GM21619 (cell line): ENCODE measurements around the gene OSBPL7.

Source experiments
- ATAC-seq: cut with Tn5 transposase; IDR thresholded peaks from one replicate; pipeline ENCODE4 v1.9.1; 2021; ENCODE audit not compliant: unreplicated experiment

OSBPL7 gene

DNA sequence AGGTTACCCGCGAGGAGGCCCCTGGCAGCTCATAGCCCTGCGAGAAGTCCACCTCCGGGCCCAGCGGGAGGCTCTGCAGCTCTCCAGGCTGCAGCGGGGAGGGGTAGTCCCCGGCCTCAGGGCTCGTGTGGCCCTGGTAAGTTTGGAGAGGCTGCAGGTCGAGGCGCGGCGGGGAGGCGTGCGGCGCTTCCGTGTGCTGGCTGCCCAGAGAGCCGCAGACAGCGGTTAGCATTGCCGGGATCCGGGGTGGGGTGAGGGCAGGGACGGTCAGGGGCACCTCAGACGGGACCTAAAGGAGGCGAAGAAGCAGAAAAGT is 26.6 kb upstream of the OSBPL7 start:
- no peak for ATAC-seq

DNA sequence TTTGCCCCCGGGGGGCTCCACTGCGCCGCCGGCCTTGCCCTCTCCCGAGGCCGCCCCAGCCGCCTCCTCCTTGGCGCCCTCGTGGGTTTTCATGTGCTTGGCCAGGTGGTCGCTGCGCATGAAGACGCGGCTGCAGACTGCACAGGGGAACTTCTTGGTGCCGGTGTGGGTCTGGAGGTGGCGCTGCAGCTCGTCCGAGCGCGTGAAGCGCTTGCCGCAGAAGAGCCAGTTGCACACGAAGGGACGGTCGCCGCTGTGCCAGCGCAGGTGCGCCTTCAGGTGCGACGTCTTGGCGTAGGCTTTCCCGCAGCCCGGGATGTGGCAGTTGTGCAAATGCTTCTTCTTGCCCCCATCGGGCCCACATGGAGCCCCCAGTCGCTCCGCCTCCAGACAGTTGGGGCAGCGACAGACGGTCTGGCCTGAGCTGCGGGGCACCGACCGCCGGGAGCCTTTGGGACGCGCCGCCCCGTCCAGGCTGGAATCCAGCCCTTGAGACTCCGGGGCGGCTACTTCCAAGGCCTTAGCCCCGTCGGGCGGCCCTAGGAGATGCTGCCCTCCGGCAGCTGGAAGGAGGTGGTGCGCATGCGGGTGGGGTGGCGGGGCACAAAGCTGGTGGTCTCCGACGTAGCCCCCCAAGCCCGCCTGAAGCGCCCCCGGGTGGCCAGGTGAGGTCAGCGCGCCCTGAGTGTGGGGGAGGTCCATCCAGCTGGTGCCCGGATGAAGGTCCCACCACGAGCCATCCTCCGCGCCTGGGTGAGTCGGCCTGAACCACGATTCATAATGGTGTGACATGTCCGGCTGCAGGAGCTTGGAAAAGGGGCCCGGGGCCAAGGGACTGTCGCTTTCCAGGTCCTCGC is 26.0 kb upstream of the OSBPL7 start:
- ATAC-seq, result no peak

DNA sequence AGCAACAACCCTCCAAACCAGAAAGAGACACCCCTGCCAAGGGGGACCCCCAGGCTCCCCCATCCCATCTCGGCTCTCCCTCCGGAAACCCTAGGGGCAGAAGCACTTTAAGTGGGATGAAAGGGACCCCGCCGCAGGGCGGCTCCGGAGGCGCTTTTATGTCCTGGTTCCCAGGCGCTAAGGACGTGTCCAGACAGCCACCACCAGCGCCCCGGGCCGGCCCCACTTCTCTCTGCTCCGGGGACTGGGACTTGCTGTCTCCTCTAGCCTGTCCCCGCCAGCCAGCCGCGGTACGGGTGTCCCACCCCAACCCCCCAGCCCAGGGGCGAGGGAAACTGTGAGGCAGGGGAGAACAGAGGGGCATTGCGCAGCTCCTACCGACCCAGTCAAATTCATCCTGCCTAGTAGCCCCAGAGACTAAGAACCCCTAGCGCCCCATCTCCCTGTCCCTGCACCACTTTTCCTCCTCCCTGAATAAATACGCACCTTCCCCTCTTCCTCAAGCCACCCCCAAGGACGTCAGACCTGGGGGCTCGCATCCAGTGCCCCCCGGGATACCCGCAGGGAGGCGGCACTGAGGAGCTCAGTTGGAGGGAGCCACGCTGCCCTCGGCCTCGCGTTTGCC is 25.2 kb upstream of the OSBPL7 start:
- no peak for ATAC-seq

DNA sequence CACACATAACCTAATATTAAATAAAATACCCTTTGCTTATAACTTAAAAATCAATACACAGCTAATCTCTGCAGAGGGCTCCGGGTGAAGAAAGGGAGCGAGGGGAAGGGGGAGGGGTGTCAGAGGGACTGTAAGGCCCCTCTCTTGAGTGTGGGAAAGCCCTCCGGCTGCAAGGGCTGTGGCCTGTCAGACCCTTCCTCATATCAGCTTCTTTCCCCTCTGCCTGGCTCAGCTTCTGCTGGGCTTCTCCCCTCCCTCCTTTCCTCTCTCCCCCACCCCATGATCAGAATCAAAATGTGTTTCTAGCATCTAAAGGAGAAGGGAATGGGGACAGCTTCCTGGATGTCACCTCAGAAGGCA is 24.1 kb upstream of the OSBPL7 start:
- no peak for ATAC-seq

DNA sequence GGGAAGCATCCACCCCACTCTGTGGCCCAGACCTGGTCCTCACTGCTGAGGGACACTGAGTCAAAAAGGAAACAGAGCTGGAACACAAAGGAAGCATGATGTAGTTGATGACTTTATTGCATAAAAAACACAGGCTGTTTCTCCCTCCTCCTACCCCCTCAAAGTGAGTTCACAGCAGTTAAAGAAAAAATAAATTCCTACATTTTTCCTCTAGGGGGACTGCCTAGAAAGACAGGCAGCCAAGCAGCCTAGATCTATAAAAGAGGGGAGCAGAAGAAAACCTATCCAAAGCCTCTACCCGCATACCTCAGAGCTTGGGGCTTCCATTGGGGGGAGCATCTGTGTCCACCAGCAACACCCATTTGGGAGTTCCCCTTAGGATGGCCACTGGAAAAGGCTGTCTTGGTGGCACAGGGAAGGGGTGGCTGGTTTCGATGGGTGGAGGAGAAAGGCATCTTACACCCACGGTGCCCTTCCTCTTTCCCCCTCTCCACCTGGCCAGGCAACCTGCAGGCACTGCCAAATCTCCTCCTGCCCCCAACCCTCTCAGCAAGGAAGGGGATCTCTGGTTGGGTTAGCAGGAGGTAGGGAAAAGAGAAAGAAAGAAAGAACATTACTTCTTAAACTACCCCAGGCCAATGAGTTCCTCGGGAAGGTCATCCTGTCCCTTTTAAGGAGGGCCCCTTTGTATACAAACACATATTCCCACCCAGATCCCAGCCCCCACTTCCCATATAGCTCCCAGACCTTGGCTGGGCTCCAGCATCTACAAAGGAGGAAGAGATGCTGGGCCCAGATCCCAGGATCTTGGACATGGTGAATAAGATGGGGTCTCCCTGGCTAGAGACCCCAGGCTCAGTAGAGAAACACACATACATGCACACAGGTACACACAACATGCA is 23.5 kb upstream of the OSBPL7 start:
- ATAC-seq, result no peak

DNA sequence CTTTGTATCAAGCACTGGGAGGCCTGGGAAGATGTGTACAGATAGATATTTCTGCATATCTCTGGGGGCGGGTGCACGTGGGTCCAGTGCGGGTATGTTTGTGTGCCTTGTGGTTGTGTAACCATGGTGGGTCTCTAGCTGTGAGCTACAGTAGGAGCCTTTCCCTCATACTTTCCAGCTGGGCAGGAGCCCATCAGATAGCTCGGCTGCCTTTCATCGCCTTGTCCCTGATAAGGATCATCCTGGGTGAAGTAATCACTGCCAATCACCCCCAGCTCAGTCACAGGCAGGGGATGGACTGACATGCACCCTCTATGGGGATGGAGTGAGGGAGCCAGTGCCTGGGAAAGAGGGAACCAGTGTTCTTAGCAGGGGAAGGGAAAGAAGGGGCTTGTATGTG is 22.6 kb upstream of the OSBPL7 start:
- no peak for ATAC-seq

DNA sequence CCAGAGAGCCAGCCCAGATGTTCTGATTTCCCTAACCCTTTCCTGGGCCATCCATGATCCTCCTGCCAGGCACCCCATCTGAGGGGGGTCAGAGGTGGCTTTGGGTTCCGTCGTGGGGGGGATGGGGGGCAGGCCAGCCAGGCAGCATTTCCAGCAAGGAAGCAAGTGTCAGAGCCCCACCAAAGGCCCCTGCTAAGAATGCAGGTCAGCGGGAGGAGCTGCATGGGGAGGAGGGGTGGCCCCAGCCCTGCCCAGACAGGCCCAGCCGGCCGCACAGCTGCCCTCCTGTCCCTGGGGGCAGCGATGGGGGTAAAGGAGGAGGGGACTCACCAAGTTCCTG is 21.8 kb upstream of the OSBPL7 start:
- ATAC-seq, result no peak

DNA sequence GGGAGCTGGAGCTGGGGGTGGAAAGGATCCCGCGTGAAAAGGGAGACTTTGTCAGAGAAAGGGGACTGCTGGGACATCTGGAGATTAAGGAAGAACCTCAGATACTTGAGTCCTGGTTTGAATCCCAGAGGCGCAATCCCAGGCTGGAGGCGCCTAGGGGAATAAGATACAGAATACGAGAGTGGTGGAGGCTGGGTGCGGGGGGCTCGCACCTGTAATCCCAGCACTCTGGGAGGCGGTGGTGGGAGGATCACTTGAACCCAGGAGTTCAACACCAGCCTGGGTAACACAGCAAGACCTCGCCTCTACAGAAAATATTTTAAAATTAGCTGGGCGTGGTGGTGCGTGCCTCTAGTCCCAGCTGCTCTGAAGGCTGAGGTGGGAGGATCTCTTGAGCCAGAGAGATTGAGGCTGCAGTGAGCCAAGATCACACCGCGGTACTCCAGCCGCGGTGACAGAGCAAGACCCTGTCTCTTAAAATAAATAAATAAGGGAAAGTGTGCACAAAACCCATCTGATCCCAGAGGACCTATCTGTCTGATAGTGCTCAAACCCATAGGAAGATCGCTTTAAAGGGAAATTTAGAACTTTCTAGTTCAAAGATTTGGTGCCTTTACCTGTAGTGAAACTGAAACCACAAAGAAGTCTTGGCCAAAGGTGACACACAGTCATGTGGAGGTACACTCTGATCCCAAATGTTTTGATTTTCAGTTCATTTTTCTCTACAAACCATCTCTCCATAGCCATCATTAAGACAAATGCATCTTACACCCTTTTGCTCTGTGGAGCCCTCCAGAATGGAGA is 20.1 kb upstream of the OSBPL7 start:
- ATAC-seq, result no peak

DNA sequence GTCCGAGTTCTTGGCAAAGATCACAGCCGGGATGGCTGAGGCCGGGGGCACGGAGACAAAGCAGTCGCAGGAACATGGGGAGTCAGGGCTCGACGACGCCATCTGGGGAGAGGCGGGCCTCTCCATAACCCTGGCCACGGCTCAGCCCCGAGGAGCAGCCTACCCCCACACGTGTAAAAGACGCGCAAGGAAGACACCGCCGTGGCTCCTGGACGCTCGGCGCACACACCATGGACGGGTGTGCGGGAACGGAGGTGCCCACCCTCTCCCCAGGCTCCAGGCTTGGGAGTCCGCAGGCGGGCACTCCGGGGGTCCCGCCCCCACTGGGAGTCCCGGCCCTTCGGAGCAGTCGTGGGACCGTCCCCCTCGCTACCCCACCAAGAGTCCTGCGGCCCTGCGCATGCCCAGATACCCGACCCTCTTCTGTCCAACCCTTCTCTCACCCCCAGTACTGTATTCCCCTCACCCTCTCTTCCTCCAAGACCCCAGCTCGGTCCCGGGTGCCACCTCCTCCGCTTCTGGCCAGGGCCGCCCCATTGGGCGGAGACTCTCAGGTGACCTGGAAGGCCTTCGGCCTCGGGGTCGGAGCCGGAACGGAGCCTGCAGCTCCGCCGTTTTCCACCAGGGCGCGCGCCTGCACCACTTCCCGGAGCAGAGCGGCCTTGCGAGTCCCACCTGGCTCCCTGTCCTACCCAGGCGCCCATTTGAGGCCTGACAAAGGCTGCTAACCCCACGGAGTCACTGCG is 19.3 kb upstream of the OSBPL7 start, which contains the start of gene SCRN2:
Gene SCRN2, minus strand, starts transcription at position 532 of the 746 bp plus-strand sequence. Its CDS starts 430 bp downstream, at position 102.
- ATAC-seq, result peak; percentile 77

DNA sequence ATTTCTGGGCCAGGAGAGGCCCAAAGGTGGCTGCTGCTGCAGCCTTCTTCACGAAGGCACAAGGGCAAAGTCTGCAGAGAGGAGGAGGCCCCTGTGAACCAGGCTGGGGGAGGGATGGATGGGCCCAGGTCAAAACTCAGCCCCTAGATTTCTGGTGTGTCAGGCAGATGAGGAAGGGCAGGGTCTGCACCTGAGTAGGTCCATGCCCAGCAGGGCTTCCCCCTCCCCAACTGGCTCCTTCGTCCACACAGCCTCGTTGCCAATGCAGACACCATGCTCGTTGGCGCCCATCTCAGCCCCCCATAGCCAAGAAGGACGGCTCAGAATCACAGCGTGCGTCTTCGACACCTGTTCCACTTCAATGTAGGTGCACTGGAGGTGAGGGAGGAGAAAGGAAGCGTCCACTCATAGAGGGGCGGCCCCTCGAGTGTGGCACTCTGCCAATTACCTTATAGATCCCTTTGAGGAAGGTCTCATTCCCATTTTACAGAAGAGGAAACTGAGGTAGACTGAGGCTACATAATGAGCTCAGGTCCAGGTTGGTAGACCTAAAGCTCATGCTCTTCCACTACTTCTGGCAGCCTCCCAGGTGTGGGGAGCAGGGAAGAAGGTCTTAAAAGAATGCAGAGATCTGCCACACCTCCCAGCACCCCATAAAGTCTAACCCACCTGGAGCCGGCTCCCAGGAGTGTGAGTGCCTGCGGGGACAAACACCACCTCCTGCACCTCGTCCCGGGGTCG is 18.6 kb upstream of the OSBPL7 start:
- no peak for ATAC-seq

DNA sequence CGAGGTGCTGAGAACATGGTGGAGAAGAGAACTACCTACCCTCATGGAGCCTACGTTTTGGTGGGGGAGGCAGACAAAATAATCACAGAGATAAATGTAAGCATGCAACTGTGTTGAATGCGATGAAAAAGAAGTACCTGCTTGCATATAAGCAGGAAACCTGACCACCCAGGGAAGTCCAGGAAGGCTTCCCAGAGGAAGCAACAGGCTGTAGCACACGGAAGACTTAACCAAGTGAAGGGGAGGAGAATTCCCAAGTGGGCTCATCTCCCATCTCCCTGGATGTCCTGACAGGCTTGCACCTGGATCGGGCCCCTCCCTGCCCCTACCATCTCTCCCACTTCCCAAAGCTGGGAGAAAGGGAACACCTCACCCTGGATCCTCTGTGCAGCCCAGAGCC is 17.5 kb upstream of the OSBPL7 start:
- ATAC-seq, result no peak

DNA sequence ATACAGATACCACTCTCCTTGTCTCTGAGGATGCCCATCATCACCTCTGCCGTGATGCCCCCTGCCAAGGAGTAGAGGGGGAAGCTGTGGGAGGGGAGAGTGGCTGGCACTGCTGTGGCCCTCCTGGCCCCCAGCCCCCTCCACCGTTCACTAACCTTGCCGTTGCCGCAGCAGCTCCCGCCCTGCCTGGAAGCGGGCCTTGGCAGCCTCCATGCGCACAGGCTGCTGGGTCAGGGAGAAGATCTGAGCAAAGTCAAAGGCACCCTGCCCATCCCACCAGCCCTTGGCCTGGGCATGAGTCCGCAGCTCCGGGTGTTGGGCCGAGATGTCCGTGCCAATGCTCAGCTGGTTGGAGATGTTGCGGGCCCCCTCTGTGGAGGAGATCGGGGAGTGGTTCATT is 17.0 kb upstream of the OSBPL7 start:
- ATAC-seq, result no peak

DNA sequence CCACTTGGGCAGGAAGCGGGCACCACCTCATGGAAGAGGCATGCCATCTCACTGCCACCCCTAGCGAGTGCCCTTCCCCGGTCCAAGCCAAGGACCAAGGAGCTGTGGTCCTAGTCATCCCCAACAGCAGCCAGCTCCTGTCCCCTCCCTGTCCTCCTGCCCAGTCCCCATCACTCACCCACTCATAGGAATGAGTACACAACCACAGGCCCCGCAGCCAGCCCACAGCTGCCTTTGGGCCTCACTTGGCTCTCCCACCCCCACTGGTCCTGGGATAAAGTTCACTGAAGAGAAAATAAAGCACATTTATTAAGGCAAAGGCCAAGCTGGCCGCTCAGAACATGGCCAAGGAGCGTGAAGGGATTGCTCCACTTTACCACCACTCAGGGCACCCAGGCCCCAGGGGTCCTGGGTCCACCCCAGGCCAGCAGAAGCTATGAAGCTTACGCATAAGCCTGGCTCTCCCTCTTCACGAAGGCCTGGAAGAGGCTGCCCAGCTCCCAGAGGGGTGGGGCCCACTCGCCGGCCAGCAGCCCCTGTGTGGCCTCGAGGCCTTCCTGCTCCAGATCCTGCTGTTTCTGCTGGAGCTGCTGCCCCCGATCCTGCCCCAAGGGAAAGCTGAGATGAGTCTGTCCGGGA is 15.9 kb upstream of the OSBPL7 start:
- no peak for ATAC-seq

DNA sequence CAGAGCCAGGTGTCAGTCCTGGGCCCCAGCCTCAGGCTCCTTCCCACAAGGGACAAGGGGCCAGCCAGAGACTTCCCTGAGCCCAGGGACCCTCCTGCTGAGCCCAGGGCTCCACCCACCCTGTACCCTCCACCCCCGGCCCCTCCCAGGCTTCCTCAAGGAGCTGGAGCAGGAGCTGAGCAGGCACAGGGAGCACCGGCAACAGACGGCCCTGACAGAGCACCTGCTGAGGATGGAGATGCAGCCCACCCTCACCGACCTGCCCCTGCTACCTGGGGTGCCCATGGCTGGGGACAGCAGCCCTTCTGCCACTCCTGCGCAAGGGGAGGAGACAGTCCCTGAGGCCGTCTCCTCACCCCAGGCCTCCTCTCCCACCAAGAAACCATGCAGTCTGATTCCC is 15.0 kb upstream of the OSBPL7 start:
- ATAC-seq, result no peak

DNA sequence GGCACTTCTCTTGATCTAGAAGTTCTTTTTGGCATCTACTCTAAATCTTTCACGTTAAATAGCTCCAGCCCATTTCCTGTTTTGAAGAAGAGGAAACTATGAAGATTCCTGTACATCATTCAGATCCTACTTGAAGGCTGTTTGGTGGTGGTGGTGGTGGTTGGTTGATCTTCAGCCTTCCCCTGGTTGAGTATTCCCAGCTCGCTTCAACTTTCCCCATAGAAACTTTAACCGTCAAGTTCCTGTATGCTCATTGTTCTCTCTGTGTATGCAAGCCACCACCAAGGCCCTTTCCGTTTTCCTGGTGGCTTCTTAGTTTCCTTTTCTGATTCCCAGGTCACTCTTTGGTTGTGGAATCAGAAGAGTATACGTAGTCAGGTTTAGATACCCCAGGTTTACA is 13.2 kb upstream of the OSBPL7 start:
- no peak for ATAC-seq

DNA sequence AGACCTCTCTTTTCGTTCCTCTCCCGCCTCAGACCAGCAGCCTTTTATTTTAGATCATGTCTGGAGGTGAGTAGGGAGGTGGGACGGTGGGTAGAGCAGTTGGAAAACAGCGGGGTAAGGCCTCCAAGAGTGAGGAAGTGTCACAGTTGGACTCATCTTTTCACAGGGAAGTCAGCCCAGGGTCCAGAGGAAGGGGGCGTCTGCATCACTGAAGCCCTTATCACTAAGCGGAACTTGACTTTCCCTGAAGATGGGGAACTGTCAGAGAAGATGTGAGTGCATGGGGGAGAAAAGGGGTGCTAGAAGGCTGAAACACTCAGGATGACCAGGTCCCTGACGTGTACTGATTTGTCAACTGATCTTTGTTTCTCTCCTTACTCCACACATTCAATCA is 10.3 kb upstream of the OSBPL7 start:
- ATAC-seq, result no peak

DNA sequence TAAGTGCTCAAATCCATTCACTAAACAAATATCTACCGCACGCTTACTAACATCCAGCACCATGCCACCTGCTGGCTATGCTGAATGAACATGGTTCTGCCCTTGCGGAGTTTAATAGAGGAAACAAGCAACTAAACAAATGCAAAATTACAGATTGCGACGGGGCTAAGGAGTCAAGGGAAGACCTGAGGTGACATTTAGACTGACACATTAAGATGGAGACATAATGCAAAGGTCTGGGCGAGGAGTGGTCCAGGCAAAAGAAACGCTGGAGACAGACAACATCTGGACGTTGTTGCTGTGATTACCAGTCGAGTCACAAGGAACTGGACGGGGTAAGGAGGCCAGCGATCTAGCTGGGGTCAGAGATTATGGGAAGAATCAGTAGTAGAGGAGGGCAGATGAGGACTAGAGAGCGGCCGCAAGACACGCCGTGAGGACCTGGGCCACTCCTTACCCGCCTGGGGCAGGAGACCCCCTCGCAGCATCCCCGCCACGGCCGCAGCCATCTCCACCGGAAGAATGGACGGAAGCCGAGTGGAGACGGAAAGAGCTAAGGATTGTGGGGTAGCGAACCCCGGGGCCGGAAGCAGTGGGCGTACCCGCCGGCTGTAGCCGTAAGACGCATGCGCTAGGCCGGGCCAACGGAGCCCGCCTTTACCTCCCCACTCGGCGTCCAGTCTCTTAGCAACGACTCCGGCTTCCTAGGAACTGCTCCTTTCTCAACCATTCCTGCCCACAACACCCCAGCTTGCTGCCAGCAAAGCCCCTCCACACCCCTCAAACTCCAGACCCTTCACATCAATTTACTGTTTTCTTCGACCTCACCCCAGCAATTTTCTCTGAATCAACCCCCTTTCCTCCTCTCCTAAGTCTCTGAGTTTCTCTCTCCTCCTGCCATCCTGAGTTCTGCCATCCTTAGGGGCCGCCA is 9.7 kb upstream of the OSBPL7 start, which contains the start of the genes LRRC46 and MRPL10:
Gene LRRC46, plus strand, starts transcription at position 668 of the 931 bp plus-strand sequence. CDS start 320 bp downstream, outside the sequence.
Gene MRPL10, minus strand, starts transcription at position 539 of the 931 bp plus-strand sequence. Its CDS starts 30 bp downstream, at position 509.
- peak; percentile 73 for ATAC-seq
